EL (cell line): ENCODE data around the gene G6PC2.
"Not testable (repeated sequence)": the region's sequence is repeated elsewhere in the genome, so short reads cannot be mapped to it uniquely, and the experiment has no call there.

Experiments used
- DNase-seq: peaks from one replicate; pipeline ENCODE4 v3.0.0-alpha.2; 2016

Gene G6PC2

DNA sequence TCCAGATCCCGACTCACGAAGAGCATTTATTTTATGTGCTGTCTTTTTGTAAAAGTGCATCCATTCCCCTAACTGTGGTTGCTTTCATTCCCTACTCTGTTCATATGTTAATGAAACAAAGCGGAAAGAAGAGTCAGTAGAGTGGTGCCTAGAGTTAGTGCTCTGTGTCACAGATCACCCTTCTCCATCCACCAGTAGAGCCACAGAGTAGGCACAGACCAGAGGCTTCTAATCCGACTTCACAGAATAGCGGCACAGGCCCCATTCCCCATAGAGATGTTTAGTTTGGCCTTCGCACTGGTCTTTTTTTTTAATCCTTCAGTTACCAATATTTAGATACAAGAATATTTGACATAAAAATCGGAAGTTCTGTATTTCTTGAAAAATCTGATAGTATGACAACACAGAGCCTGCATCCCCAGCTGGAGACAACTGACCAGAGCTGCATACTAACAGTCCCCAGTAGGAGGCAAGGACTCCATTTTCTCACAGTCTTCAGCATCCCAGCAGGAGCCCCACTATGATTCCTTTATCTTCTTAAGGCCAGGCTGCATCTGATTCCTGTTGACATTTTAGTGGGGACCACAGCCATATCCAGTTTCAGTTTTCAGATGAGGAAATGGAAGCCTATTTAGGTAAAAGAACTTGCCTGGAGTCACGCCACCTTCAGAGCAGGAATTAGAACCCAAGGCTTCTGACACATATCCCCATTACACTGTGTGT is 7.0 kb downstream of the G6PC2 start:
- no peak for DNase-seq

DNA sequence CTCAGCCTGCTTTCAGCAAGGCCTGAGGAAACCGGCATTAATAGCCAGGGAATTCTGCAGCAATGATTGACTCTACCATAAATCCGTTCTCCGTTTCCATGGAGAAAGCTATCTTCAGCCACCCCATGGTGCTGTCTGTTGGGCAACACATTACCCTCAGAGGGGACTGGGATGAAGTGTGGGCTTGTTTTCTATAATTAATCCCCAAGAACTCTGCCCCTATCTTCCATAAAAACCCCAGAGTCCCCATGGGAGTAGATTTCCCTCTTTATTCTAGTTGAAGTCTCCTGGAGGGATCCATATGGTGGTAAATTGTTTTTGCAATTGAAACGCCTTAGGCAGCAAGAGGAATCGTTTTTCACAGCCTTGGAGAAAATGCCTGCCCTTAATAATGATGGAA is 9.2 kb downstream of the G6PC2 start:
- no peak for DNase-seq

DNA sequence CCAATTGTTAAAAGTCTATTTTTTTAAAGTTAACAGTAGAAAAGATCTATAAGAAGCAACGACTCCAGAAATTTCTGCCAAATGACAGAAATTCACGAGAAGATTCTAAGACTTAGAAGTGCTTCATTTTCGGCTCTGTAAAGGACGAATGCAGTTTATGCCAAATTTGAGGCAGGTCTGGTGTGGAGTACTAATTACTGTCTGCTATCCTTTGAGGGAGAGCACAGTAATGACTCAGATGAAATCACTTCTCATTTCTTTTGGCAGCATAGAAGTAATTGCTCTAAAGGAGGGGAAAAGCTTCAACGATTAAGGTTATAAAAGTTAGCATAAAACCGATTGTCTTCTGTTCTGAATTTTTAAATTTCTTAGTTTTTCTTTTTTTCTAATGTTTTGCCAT is 11.4 kb downstream of the G6PC2 start:
- DNase-seq, result no peak

DNA sequence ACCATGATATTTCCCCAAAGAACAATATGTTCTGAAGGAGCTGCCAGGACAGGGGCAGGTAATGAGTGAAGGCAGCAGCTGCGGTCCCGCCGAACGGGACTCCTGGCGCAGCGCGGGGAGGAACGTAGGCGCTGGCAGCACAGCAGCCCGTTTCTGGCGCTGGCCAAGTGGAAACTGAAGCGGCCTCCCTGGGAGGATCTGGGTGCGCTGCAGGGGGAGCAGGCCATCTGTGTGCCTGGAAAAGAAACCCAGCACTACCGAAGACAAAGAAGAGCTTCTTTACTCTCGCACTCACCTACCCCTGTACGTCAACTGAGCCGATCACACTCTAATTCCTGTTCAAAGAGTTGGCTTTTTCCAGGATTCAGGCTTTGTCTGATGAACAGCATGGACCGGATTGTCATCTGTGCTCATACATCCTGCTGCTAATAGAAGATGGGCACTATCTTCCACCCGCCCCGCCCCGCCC is 11.8 kb downstream of the G6PC2 start:
- DNase-seq, result peak; percentile 38

DNA sequence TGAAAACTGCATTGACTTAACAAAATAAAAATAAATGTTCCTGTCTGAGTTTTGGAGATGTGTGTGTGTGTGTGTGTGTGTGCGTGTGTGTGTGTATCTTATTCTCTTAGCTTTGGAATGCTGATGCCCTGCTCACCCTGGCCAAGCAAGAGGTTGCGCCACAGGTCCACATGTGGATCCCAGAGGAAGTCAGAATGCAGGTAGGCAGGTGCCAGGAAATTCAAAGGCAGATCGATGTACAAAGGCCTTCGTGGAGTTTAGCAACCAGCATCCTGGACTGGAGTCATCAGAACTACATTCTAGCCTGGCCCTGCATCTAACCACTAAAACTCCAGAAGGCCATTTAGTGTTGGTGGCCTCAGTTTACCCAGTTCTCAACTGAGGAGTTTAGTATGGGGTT is 12.4 kb downstream of the G6PC2 start:
- DNase-seq, result no peak

DNA sequence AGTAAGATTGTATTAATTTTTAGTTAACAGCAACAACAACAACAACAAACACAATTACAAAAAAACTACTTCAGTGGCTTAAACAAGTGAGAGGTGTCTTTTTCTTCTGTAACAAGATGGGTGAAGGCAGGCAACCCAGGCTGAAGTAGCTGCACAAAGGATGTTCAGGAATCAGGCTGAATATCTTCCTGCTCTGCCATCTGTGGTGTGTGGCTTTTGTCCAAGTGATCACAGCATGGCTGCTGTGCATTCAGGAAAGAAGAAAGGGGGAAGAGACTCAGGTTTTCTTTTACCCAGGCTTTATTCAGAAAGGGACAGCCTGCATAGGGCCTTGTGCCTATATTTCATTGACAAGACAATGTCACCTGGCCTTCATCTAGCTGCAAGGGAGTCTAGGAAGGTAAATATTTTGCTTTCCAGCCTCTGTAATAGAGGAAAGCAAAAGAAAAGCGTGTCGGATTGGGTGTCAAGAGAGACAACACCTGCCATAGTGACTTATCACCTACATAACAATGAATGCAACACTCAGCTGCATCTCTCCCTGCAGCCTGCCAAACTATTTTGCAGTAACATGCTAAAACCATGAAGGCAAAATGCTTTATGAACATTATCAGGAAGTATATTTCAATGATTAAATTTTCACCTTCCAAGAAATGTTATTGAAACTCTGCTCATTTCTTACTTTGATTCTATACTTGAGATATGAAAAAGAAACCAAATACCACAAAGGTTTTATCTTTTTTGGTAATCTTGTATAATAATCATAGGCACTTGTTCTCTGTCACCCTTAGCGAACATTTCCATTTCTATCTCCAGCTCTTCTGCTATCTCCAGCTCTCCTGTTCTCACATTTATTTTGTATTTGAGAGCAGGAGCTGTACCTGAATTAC is 14.6 kb downstream of the G6PC2 start:
- no peak for DNase-seq

DNA sequence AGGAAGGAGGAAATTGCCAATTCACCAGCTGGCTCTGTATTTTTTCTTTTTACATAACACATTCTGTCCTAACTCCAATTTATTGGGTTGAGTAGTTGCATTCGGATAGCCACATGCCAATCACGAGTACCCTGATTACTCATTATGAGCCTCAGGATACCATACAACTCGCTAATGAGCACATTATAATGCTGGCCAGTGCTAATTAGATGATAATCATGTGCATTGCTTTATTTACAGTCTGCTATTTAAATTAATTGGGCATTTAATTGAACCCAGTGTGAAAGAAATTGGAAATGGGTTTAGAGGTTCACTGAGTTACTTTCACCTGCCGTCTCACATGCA is 15.2 kb downstream of the G6PC2 start:
- DNase-seq, result no peak

DNA sequence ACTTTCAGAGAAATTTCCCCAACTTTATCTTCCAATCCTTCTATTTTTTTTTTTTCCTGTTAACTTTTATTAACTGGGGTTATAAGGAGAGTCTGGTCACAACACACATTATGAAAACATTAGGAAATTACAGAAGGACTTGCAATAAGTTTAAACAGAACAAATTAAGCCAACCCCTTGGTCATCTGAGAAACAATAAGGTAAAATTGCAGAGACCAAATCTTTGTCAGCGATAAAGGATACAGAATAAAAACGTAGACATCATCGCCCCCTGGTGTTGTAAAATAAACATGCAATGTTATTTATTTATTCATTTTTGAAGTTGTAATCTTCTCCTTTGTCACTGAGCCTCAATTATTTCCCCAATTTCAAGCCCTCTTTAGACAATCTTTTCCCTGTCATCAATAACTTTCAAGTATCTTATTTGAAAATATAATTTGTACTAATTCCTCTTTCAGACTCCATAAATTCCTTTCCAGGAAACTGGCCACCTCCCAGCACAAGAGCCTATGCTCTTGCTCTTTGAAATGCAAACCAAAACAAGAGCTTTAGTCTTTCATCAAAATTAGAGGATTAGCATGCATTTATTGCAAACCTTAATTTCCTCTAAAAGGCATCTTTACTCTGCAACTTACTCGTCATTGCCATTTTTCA is 19.5 kb downstream of the G6PC2 start:
- DNase-seq, result peak; percentile 31

DNA sequence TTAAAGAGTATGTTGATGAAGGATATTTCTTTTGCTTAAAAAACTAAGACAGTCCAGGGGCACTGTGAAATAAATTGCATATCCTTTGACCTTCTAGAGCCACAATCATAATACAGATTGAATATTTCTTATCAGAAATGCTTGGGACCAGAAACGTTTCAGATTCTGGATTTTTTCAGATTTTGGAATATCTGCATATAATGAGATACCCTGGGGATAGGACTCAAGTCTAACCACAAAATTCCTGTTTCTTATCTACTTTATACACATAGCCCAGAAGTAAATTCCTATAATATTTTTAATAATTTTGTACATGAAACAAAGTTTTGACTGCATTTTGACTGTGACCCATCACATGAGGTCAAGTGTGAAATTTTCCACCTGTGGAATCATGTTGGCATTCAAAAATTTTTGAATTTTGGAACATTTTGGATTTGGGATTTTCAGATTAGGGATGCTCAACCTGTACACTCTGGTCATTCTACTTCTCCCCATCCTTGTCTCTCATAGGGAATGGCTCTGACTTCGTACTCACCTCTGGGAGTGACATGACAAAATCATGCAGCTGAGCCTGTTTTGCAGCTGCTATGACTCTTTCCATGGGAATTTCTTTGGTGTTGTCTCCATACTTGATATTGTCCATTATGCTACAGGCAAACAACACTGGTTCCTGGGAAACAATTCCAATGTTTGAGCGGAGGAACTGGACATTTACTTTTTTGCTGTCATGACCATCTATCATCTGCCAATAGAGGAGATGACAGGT is 25.7 kb downstream of the G6PC2 start:
- DNase-seq, result no peak

DNA sequence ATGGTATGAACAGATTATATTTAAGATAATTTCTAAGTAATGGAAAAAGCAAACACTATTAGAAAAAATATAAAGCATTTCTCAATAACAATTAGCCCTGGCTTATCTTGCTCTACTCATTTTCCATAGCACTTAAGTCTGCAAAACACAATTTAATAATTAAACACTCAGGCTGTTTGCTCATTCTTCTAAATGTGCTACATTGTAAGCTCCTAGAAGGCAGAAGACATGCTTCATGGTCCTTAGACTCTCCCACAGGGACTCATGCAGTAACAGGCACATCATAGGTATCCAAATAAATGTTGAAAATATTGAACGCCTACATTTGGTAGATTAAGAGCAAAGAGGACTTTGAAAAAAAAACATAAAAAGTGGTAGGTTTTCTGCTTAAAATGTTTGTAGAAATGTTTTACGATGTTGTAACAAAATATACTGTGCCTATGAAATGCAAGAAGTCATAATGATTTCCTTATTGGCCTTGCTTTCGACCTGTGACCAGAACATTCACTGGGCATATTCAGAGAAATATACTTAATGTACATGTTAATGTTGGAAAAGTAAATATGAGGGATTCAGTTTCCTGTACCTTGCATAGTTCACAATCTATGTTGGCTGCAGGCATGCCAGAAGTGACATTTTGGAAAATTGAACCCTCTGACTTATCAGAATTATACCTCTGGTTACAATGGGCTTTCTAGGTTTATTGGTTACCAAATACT is 27.2 kb downstream of the G6PC2 start:
- no peak for DNase-seq

DNA sequence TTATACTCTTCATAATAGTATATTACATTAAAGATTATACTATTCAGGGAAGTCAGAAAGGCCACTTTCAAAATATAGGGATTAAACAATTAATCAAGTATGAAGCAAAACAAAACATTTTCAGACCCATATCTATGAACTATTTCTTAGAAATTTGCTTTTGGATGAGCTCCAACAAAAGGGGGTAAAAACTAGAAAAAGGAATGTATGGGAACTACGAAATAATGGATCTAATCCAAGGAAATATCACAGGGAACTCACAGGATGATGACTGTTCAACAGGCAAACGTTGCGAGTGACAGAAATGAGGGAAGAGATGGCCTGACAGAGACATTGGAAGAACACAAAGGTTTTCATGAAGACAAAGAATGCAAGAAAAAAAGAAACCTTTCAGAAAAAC is 27.9 kb downstream of the G6PC2 start:
- DNase-seq, result no peak

DNA sequence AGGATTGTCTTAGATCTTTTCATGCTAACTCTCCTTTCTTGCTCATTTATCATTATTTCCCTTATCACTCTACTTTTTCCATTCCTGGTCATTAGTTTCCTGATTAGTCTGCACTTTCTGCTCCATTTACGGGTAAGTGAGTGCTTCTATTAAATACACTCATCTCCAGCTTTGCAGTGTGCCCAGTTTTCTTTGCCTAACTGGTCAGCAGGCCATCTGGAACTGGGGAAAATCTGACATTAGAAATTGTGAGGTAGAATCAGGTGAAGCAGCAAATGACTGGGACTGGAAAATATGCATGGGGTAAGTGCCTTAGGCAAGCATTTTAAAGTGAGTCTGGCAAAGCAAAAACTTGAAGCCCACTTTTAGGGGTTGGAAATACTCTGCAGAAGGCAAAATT is 29.2 kb downstream of the G6PC2 start:
- DNase-seq, result no peak

DNA sequence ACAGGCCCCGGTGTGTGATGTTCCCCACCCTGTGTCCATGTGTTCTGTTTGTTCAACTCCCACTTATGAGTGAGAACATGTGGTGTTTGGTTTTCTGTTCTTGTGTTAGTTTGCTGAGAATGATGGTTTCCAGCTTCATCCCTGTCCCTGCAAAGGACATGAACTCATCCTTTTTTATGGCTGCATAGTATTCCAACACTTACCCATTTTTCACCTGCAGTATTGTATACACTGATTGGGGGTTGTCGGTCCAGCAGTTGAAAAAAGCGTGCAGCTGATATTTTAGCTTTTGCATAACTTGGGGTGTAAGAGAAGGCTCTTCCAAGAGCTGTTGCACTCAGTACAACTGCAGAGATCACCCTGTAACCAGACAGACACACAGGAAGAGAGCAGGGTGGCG is 31.1 kb downstream of the G6PC2 start:
- DNase-seq, result not testable (repeated sequence)

DNA sequence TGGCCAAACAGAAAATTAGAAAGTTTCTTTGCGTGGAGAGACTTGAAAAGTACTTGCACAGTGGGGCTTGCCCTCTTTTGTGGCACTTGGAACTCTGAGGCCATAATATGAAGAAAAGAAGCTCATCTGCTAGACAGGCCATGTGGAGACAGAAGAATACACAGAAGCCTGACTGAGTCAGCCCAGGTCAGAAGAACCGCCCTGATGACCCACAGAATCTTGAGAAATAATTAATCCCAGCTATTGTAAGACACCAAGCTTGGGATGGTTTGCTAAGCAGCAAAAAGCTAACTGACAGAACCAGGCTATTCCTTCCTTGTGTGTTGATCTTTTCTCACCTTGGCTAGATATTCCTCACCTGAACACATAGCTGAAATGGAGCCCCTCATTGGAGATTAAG is 33.7 kb downstream of the G6PC2 start:
- DNase-seq, result no peak

DNA sequence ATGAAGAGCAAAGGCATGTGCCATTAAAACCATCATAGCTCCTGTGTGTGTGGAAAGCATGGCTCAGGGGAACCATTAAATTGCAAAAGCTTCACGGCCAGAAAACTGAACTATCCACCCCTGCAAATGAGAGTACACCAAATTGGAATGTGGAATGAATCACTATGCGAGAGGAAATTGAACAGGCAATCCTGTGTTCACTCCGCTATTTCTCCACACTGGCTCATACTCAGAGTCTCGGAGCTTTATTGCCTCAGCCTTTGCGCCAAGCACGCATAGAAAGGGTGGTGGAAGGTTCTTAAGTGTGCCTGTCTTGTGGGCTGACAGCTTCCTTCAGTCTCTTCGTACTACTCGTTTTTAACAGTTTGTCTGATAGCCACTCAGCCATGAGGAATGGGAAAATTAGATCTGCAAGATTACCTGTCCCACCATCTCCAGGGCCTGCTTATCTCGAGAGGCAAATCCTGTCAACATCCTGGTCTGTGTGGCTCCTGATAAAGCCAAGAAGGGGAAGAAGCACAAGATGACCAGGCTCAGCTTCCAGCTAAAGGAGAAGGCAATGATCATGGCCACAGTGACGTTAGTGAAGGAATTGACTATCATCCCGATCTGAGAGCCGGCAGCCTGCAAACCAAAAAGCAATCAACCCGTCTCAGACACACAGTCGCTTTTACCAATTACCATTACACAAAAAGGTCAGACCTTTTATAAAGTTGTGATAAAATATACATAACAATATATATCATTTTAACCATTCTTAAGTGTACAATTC is 34.9 kb downstream of the G6PC2 start:
- DNase-seq, result peak; percentile 78

DNA sequence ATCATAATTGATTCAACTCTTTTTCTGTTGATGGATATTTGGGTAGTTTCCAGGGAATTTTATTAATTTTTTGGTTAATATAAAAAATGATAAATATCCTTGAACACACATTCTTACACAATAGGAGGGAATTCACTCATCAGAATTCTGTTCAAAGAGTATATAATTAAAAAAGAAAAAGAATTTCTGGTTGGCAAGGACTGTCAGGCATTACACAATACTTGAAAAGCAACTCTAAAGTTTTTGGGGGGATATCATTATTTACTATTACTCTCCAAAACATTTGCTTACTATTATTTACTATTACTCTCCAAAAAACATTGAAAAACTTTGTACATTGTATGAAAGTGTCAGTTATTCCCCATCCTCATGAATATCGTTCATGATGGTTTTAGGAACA is 38.0 kb downstream of the G6PC2 start:
- DNase-seq, result no peak

DNA sequence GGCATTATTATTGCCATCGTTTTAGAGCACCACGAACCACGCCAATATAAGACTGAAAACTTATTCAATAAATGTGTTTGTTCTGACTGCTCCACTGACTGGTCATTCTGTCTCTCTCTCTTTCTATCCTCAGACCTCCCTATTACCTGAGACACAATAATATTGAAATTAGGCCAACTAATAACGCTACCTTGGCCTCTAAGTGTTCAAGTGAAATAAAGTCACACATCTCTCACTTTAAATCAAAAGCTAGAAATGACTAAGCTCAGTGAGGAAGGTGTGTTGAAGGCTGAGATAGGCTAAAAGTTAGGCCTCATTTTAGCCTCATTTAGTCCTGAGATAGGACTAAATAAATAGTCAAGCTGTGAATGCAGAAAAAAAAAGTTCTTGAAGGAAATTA is 38.8 kb downstream of the G6PC2 start:
- no peak for DNase-seq

DNA sequence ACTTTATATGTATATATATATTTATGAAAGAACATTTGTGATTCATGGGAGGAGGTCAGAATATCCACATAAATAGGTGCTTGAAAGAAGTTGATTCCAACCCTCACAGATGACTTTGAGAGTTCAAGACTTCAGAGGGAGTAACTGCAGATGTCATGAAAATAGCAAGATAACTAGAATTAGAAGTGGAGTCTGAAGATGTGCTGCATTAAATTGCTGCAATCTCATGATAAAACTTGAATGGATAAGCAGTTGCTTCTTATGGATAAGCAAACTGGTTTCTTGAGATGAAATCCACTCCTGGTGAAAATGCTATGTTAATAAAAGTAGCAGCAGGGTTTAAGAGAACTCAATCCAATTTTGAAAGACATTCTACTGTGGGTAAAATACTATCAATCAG is 40.2 kb downstream of the G6PC2 start:
- DNase-seq, result no peak

DNA sequence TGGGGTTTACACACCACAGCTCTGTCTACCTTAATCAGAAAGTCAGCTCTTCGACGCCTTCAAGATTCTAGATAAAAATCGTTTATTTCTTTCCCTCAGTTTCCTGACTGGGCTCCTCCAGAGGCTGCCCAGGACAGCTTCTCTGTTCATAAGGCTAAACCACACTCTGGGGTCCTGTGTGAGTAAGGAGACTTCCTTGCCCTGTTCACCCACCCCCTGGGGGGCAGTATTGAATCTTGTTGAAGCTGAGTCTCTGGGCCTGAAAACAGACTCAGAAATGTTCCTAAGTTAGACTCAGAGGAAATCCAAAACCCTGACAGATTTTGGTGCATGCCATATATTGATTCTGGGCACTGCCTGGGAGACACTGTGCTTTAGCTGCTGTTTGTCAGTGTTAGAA is 43.0 kb downstream of the G6PC2 start:
- DNase-seq, result no peak

DNA sequence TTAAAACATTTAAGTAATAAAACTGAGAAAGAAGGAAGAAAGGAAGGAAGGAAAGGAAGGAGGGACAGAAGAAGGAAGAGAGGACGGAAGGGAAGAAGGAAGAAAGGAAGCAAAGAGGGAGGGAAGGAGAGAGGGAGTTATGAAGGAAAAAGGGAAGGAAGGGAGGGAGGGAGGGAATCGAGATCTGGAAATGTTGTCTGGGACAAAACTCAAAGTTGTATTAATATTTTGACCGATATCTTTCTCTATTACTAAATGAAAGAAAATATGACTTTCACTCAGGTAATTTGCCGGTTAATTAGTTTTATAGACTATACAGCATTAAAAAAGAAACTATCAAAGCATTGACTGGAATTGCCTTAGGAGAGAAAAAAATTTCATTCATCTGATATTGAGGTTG is 44.4 kb downstream of the G6PC2 start:
- DNase-seq, result no peak

DNA sequence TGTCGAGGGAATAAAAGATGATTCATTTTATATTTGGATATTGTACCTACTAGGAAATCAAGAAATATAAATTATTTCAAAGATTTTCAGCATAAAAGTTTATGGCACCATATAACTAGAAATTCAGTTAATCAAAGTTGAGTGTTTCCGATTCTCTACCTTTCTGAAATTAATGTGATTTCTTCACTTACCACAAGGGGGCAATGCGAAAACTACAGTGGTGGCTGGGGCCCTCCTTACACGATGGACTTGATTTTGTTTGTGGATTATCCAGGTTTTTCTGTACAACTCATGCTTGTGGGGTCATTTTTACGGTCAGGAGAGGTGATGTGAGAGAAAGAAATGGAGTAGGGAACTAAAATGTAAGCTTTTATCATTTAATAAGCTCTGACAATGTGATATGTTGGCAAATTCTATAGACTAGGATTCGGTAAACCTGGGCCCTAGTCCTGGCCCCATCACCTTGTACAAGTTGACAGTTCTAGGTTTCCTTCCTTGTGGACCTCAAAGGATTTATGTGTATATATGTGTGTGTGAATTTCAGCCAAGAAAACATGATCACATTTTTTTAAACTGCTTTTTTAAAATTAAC is 47.6 kb downstream of the G6PC2 start:
- peak; percentile 21 for DNase-seq
